ENCODE results near the gene SOCS1. TPM values are rescaled to one million over a fixed set of nuclear protein-coding genes. Genes with fewer than 3 reads are reported as not detected.
A peak's percentile ranks its signal among the peaks of the same experiment; 100 is the strongest.

The SOCS1 gene
- polyA plus RNA-seq, 1 donor, result 2.6 TPM

- DNase-seq (ENCODE audit: low read depth), result no peak
Measured at GRCh38 chr16:11260596-11260966, 4.6 kb upstream of the SOCS1 start.

- no peak for DNase-seq (ENCODE audit: low read depth)
Measured at GRCh38 chr16:11259655-11260595, 3.9 kb upstream of the SOCS1 start.

GRCh38 chr16:11258553-11259492, 2.8 kb upstream of the SOCS1 start:
- DNase-seq (ENCODE audit: low read depth), result no peak

GRCh38 chr16:11257131-11257938, 1.3 kb upstream of the SOCS1 start:
- DNase-seq (ENCODE audit: low read depth), result peak; percentile 63

GRCh38 chr16:11256661-11257130, 692 bp upstream of the SOCS1 start:
- no peak for DNase-seq (ENCODE audit: low read depth)

GRCh38 chr16:11254913-11255736, 879 bp downstream of the SOCS1 start:
- DNase-seq (ENCODE audit: low read depth), result no peak

- no peak for DNase-seq (ENCODE audit: low read depth)
Measured at GRCh38 chr16:11253995-11254912, 1.8 kb downstream of the SOCS1 start.

GRCh38 chr16:11253009-11253994, 2.7 kb downstream of the SOCS1 start:
- no peak for DNase-seq (ENCODE audit: low read depth)

- DNase-seq (ENCODE audit: low read depth), result no peak
Measured at GRCh38 chr16:11252482-11252931, 3.5 kb downstream of the SOCS1 start.

GRCh38 chr16:11251525-11252481, 4.2 kb downstream of the SOCS1 start:
- DNase-seq (ENCODE audit: low read depth), result no peak

GRCh38 chr16:11250786-11251524, 5.0 kb downstream of the SOCS1 start:
- no peak for DNase-seq (ENCODE audit: low read depth)

GRCh38 chr16:11250091-11250785, 5.8 kb downstream of the SOCS1 start:
- no peak for DNase-seq (ENCODE audit: low read depth)

- DNase-seq (ENCODE audit: low read depth), result no peak
Measured at GRCh38 chr16:11249233-11250061, 6.6 kb downstream of the SOCS1 start.

GRCh38 chr16:11248133-11248532, 7.9 kb downstream of the SOCS1 start:
- no peak for DNase-seq (ENCODE audit: low read depth)

- DNase-seq (ENCODE audit: low read depth), result no peak
Measured at GRCh38 chr16:11245988-11246387, 10.0 kb downstream of the SOCS1 start.
